ENCODE results near the gene CITED1.

Gene CITED1

DNA sequence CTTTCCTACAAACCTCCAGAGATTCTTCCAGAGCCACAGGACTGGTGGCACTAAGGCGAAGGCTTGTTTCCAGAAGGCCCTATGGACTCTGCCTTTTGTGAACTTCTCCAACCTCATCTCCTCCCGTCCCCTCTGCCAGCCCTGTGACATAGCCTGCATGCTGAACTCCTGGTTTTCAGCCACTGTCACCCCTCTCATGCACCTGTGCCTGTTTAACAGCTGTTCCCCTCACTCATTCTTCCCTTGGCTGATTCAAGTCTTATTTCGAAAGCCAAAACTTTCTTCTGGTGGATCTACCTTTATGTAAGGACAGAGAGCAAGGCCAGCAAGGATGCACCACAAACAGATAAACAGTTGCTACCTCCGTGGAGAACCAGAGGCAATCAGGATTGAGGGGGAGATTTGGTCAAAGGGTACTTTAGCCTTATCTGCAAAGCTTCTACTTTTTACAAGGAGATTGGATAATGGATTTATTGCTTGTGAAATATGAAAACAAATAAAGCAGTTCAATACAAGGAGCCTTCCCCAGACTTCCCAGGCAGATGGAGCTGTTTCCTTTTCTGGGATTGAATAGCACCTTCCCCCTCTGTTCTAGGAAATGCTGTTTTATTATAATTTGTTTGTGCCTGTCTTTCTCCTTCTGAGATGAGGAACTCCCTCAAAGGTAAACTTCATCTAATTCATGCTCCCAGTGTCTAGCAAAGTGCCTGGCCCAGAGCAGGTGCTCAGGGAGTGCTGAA, 5.7 kb downstream of the CITED1 start:
- TF ChIP-seq, protein P1, sequence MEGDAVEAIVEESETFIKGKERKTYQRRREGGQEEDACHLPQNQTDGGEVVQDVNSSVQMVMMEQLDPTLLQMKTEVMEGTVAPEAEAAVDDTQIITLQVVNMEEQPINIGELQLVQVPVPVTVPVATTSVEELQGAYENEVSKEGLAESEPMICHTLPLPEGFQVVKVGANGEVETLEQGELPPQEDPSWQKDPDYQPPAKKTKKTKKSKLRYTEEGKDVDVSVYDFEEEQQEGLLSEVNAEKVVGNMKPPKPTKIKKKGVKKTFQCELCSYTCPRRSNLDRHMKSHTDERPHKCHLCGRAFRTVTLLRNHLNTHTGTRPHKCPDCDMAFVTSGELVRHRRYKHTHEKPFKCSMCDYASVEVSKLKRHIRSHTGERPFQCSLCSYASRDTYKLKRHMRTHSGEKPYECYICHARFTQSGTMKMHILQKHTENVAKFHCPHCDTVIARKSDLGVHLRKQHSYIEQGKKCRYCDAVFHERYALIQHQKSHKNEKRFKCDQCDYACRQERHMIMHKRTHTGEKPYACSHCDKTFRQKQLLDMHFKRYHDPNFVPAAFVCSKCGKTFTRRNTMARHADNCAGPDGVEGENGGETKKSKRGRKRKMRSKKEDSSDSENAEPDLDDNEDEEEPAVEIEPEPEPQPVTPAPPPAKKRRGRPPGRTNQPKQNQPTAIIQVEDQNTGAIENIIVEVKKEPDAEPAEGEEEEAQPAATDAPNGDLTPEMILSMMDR (conservative IDR thresholded peaks at IDR 0.05; ENCODE audit: low read depth, low read length), result no peak
- no peak for DNase-seq (ENCODE audit: low read depth)
- no peak overlapping the region for H3K4me3 ChIP-seq (ENCODE audit: low read length)

DNA sequence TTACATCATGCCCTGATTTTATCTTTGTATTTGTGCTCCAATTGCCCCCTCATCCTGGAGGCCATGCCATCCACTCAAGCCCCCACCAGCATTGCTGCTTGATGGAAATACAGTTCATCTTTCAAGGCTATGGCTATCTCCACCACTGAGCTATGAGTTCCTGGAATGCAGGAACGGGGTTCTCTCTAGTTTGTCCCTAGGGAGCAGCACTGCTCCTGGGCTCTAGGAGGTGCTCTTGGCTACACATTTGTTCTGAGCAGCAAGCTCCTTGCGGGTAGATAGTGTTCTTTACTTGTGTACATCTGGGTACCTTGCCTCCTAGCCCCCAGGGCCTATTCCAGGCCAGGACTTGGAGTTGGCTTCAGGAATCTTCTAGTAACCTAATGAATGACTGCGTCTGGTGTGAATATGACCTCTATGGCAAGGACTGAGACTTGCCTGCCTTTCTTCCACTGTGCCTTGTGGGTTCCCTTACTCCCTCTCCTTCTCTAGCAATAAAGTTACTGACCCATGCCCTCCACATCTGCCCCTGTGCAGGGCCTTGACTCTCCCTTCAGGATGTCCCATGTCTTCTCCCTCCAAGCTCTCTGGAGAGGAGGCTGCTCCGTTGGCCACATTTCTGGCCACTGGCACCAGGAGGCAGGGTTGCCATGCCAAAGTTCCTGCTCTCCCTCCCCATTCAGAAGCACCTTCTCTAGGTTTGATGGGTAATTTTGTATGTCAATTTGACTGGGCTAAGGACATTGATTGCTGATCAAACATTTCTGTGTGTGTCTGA, 7.6 kb downstream of the CITED1 start:
- TF ChIP-seq, protein P1 (conservative IDR thresholded peaks at IDR 0.05; ENCODE audit: low read depth, low read length), result peak; percentile 46
- H3K4me3 ChIP-seq (ENCODE audit: low read length), result no peak overlapping the region
- DNase-seq (ENCODE audit: low read depth), result no peak

DNA sequence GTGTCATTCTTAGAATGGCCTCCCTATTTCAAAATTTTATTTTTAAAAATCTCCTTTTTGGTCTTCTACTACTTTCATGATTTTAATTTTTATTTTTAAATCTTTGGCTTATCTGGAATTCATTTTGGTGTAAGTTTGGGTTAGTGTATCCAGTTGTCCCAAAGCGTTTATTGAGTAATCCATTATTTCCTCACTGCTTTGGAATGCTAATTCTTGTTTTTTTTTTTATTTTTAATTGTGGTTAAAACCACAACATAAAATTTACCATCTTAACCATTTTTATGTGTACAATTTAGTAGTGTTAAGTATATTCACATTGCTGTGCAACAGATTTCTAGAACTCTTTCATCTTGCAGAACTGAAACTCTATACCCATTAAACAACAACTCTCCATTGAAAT, 8.7 kb downstream of the CITED1 start:
- TF ChIP-seq, protein P1 (conservative IDR thresholded peaks at IDR 0.05; ENCODE audit: low read depth, low read length), result no peak
- no peak overlapping the region for H3K4me3 ChIP-seq (ENCODE audit: low read length)
- no peak for DNase-seq (ENCODE audit: low read depth)

DNA sequence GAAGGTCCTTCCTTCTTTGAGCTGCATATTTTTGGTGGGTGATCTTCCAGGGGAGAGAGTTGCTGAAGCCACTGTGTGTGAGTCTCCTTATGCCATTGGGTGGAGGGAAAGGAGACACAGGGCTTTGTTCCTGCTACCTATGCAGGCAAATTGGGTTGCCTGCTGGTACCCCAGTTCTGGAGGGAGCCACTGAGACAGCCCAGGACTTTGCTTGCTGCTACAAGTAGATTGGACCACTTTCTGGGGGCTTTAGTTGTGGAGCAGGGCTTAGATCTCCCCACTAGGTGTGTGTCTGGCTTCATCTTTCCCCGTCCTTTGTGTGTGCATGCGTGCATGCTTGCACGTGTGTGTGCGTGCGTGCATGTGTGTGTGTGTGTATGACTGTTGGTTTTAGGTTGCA, 10.0 kb downstream of the CITED1 start:
- TF ChIP-seq, protein P1 (conservative IDR thresholded peaks at IDR 0.05; ENCODE audit: low read depth, low read length), result no peak
- no peak for DNase-seq (ENCODE audit: low read depth)
- H3K4me3 ChIP-seq (ENCODE audit: low read length), result no peak overlapping the region

DNA sequence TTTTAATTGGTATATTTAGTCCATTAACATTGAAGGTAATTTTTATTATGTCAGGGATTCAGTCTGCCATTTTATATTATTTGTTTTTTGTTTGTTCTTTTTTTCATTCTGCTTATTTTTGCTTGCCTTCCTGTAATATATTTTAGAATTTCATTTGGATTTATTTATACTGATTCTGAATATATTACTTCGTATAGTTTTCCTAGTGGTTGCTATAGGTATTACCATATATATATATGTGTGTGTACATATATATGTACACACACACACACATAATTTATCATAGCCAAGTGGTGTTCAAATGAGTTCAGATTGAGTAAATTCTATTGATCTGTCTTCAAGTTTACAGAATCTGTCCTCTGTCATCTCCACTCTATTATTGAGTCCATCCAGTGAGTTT, 11.2 kb downstream of the CITED1 start:
- H3K4me3 ChIP-seq (ENCODE audit: low read length), result no peak overlapping the region
- TF ChIP-seq, protein P1 (conservative IDR thresholded peaks at IDR 0.05; ENCODE audit: low read depth, low read length), result no peak
- DNase-seq (ENCODE audit: low read depth), result no peak

DNA sequence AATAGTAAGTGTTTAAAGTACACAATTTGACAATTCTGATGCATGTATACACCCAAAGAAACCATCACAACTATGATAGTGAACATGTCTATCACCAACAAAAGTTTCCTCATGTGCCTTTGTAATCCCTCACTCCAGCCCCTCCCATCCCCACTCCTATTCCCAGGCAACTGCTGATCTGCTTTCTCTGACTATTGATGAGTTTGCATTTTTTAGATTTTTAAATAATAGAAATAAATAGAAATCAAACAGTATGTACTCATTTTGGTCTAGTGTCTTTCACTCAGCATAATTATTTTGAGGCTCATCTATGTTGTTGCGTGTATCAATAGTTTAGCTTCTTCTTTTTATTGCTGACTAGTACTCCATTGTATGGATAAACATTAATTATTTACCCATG, 23.4 kb downstream of the CITED1 start:
- H3K4me3 ChIP-seq (ENCODE audit: low read length), result no peak overlapping the region
- no peak for DNase-seq (ENCODE audit: low read depth)
- TF ChIP-seq, protein P1 (conservative IDR thresholded peaks at IDR 0.05; ENCODE audit: low read depth, low read length), result no peak

Data from retinal pigment epithelial cell (primary cell).